B cell (primary cell): ENCODE data around the gene HAND2.

Experiments used
- EZH2 ChIP-seq: IDR thresholded peaks from 2 replicates; pipeline ENCODE4 v1.6.1; 2012; ENCODE audit warnings: borderline replicate concordance, low read depth, mild to moderate bottlenecking, moderate library complexity, low read length; ENCODE audit not compliant: insufficient read depth, poor library complexity, severe bottlenecking
- TF ChIP-seq, protein P1 (sequence below): fragments of 200-600 bp; IDR thresholded peaks from one replicate; pipeline ENCODE4 v1.8.0; 2022; ENCODE audit warnings: antibody characterized with exemption, mild to moderate bottlenecking

DNA sequence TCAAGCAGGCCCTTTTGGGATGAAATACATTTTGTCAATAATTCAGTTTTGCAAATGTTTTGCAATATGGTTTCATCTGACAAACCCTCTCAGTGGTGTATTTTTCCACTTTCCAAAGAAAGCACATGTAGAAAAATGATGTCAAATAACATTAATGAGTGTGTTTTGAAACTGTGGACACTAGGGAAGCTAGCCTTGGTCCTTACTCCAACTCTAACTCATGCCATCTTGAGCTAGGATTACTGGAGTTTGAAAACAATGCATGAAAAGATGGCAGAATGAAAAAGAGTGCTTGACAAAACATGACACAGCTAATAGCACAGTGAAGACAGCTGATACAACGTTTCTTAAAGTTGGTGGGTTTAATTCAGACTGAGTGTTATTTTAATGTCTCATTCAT, 41.4 kb downstream of the HAND2 start:
- TF ChIP-seq, protein P1, sequence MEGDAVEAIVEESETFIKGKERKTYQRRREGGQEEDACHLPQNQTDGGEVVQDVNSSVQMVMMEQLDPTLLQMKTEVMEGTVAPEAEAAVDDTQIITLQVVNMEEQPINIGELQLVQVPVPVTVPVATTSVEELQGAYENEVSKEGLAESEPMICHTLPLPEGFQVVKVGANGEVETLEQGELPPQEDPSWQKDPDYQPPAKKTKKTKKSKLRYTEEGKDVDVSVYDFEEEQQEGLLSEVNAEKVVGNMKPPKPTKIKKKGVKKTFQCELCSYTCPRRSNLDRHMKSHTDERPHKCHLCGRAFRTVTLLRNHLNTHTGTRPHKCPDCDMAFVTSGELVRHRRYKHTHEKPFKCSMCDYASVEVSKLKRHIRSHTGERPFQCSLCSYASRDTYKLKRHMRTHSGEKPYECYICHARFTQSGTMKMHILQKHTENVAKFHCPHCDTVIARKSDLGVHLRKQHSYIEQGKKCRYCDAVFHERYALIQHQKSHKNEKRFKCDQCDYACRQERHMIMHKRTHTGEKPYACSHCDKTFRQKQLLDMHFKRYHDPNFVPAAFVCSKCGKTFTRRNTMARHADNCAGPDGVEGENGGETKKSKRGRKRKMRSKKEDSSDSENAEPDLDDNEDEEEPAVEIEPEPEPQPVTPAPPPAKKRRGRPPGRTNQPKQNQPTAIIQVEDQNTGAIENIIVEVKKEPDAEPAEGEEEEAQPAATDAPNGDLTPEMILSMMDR = no peak
- TF ChIP-seq EZH2 = no peak
